SK-N-MC (cell line): ENCODE measurements around the gene SHMT1.
"Not testable (repeated sequence)": the region's sequence is repeated elsewhere in the genome, so short reads cannot be mapped to it uniquely, and the experiment has no call there.

ENCODE experiments used
- EZH2 ChIP-seq: fragments of 200-600 bp; sonication (generic); IDR thresholded peaks from one replicate; pipeline ENCODE4 v1.6.1; 2017; ENCODE audit warnings: antibody characterized with exemption
- POLR2AphosphoS5 ChIP-seq: IDR thresholded peaks from 2 replicates; pipeline ENCODE4 v1.6.1; 2012; ENCODE audit warnings: mild to moderate bottlenecking, low read depth, low read length, borderline replicate concordance

GRCh38 chr17:18298061-18298460 lies 65.3 kb downstream of the SHMT1 start:
- TF ChIP-seq POLR2AphosphoS5, EZH2: not testable (repeated sequence)
